ENCODE data around the gene IL1RAP. TPM values are rescaled to one million over a fixed set of nuclear protein-coding genes. Genes with fewer than 3 reads are reported as not detected.

Gene IL1RAP
- total and polyA plus RNA-seq, 4 donors = 15.4 to 26.7 (median 21.4) TPM

- 84% methylated on average over 9 of the region's 11 CpGs for WGBS (ENCODE audit: insufficient coverage)
- Histone ChIP-seq H3K27me3 (ENCODE audit: control insufficient read depth, insufficient read depth, low read length) (no peaks in the 10 kb centered on the region), H3K9me3 (ENCODE audit: control insufficient read depth, insufficient read depth, low read length) (no peaks in the 10 kb centered on the region), H3K4me1 (ENCODE audit: control insufficient read depth, insufficient read depth, low read length) (no peaks in the 10 kb centered on the region), H3K4me3 (ENCODE audit: low read depth, low read length) (no peak overlapping the region), H3K27ac (ENCODE audit: low read depth, low read length) (no peak overlapping the region), H3K36me3 (ENCODE audit: control insufficient read depth, insufficient read depth, low read length) (no peaks in the 10 kb centered on the region)
- no peak for DNase-seq (ENCODE audit: low read depth in 4 of 6, low spot score in 6 of 6)
These were observed 46.4 kb downstream of the IL1RAP start for GRCh38 chr3:190560013-190560895.

GRCh38 chr3:190562866-190563510 is 49.1 kb downstream of the IL1RAP start:
- no peaks in the 10 kb centered on the region for H3K36me3 ChIP-seq (ENCODE audit: control insufficient read depth, insufficient read depth, low read length)
- WGBS (ENCODE audit: insufficient coverage) = 83% methylated on average over 1 of the region's 3 CpGs
- H3K27me3 ChIP-seq (ENCODE audit: control insufficient read depth, insufficient read depth, low read length) = no peaks in the 10 kb centered on the region
- DNase-seq (ENCODE audit: low read depth in 4 of 6, low spot score in 6 of 6) = no peak
- H3K9me3 ChIP-seq (ENCODE audit: control insufficient read depth, insufficient read depth, low read length) = no peaks in the 10 kb centered on the region
- no peak overlapping the region for H3K4me3 ChIP-seq (ENCODE audit: low read depth, low read length)
- H3K4me1 ChIP-seq (ENCODE audit: control insufficient read depth, insufficient read depth, low read length) = no peaks in the 10 kb centered on the region
- H3K27ac ChIP-seq (ENCODE audit: low read depth, low read length) = no peak overlapping the region

GRCh38 chr3:190564175-190564574 is 50.3 kb downstream of the IL1RAP start:
- no peaks in the 10 kb centered on the region for H3K36me3 ChIP-seq (ENCODE audit: control insufficient read depth, insufficient read depth, low read length)
- H3K4me1 ChIP-seq (ENCODE audit: control insufficient read depth, insufficient read depth, low read length) = no peaks in the 10 kb centered on the region
- H3K27me3 ChIP-seq (ENCODE audit: control insufficient read depth, insufficient read depth, low read length) = no peaks in the 10 kb centered on the region
- H3K27ac ChIP-seq (ENCODE audit: low read depth, low read length) = no peak overlapping the region
- H3K4me3 ChIP-seq (ENCODE audit: low read depth, low read length) = no peak overlapping the region
- WGBS (ENCODE audit: insufficient coverage) = no CpG with 5 or more reads among the region's 2 CpGs
- H3K9me3 ChIP-seq (ENCODE audit: control insufficient read depth, insufficient read depth, low read length) = no peaks in the 10 kb centered on the region
- DNase-seq (ENCODE audit: low read depth in 4 of 6, low spot score in 6 of 6) = no peak

GRCh38 chr3:190566043-190566933 is 52.4 kb downstream of the IL1RAP start:
- Histone ChIP-seq H3K36me3 (ENCODE audit: control insufficient read depth, insufficient read depth, low read length) (no peaks in the 10 kb centered on the region), H3K4me3 (ENCODE audit: low read depth, low read length) (no peak overlapping the region), H3K4me1 (ENCODE audit: control insufficient read depth, insufficient read depth, low read length) (no peaks in the 10 kb centered on the region), H3K9me3 (ENCODE audit: control insufficient read depth, insufficient read depth, low read length) (no peaks in the 10 kb centered on the region), H3K27me3 (ENCODE audit: control insufficient read depth, insufficient read depth, low read length) (no peaks in the 10 kb centered on the region), H3K27ac (ENCODE audit: low read depth, low read length) (no peak overlapping the region)
- WGBS (ENCODE audit: insufficient coverage) = 20% methylated on average over 1 of the region's 6 CpGs
- peak in 1 of 6 donors; percentile 59 for DNase-seq (ENCODE audit: low read depth in 4 of 6, low spot score in 6 of 6)

GRCh38 chr3:190568036-190568435 is 54.2 kb downstream of the IL1RAP start:
- no peaks in the 10 kb centered on the region for H3K4me1 ChIP-seq (ENCODE audit: control insufficient read depth, insufficient read depth, low read length)
- no peak for DNase-seq (ENCODE audit: low read depth in 4 of 6, low spot score in 6 of 6)
- WGBS (ENCODE audit: insufficient coverage) = no CpG with 5 or more reads among the region's 2 CpGs

GRCh38 chr3:190574473-190574872 is 60.6 kb downstream of the IL1RAP start:
- Histone ChIP-seq H3K4me1 (ENCODE audit: control insufficient read depth, insufficient read depth, low read length) (no peaks in the 10 kb centered on the region), H3K27ac (ENCODE audit: low read depth, low read length) (no peak overlapping the region), H3K36me3 (ENCODE audit: control insufficient read depth, insufficient read depth, low read length) (no peaks in the 10 kb centered on the region), H3K4me3 (ENCODE audit: low read depth, low read length) (no peak overlapping the region), H3K27me3 (ENCODE audit: control insufficient read depth, insufficient read depth, low read length) (no peaks in the 10 kb centered on the region), H3K9me3 (ENCODE audit: control insufficient read depth, insufficient read depth, low read length) (no peaks in the 10 kb centered on the region)
- no peak for DNase-seq (ENCODE audit: low read depth in 4 of 6, low spot score in 6 of 6)
- no CpG with 5 or more reads among the region's 2 CpGs for WGBS (ENCODE audit: insufficient coverage)

More at GRCh38 chr3:190568036-190568435, 54.2 kb downstream of the IL1RAP start:
- Histone ChIP-seq H3K27ac (ENCODE audit: low read depth, low read length) (no peak overlapping the region), H3K9me3 (ENCODE audit: control insufficient read depth, insufficient read depth, low read length) (no peaks in the 10 kb centered on the region), H3K4me3 (ENCODE audit: low read depth, low read length) (no peak overlapping the region), H3K27me3 (ENCODE audit: control insufficient read depth, insufficient read depth, low read length) (no peaks in the 10 kb centered on the region), H3K36me3 (ENCODE audit: control insufficient read depth, insufficient read depth, low read length) (no peaks in the 10 kb centered on the region)

GRCh38 chr3:190575437-190576185 is 61.7 kb downstream of the IL1RAP start:
- 92% methylated on average over 3 of the region's 7 CpGs for WGBS (ENCODE audit: insufficient coverage)

GRCh38 chr3:190577225-190577624 is 63.3 kb downstream of the IL1RAP start:
- no peaks in the 10 kb centered on the region for H3K4me1 ChIP-seq (ENCODE audit: control insufficient read depth, insufficient read depth, low read length)
- H3K27ac ChIP-seq (ENCODE audit: low read depth, low read length) = no peak overlapping the region
- no peak for DNase-seq (ENCODE audit: low read depth in 4 of 6, low spot score in 6 of 6)
- H3K4me3 ChIP-seq (ENCODE audit: low read depth, low read length) = no peak overlapping the region
- no peaks in the 10 kb centered on the region for H3K36me3 ChIP-seq (ENCODE audit: control insufficient read depth, insufficient read depth, low read length)
- WGBS (ENCODE audit: insufficient coverage) = 100% methylated on average over 1 of the region's 4 CpGs
- no peaks in the 10 kb centered on the region for H3K9me3 ChIP-seq (ENCODE audit: control insufficient read depth, insufficient read depth, low read length)
- no peaks in the 10 kb centered on the region for H3K27me3 ChIP-seq (ENCODE audit: control insufficient read depth, insufficient read depth, low read length)

More at GRCh38 chr3:190575437-190576185, 61.7 kb downstream of the IL1RAP start:
- Histone ChIP-seq H3K4me3 (ENCODE audit: low read depth, low read length) (no peak overlapping the region), H3K9me3 (ENCODE audit: control insufficient read depth, insufficient read depth, low read length) (no peaks in the 10 kb centered on the region), H3K36me3 (ENCODE audit: control insufficient read depth, insufficient read depth, low read length) (no peaks in the 10 kb centered on the region), H3K4me1 (ENCODE audit: control insufficient read depth, insufficient read depth, low read length) (no peaks in the 10 kb centered on the region), H3K27ac (ENCODE audit: low read depth, low read length) (no peak overlapping the region), H3K27me3 (ENCODE audit: control insufficient read depth, insufficient read depth, low read length) (no peaks in the 10 kb centered on the region)
- no peak for DNase-seq (ENCODE audit: low read depth in 4 of 6, low spot score in 6 of 6)

Data from spinal cord (tissue), 10 donors.